Chondrocyte (in vitro differentiated cells): ENCODE measurements around the gene SYNPR. TPM values are rescaled to one million over a fixed set of nuclear protein-coding genes. Genes with fewer than 3 reads are reported as not detected.

Experiments
- DNase-seq: peaks from one replicate; pipeline ENCODE4 v3.0.0; 2021; ENCODE audit warnings: mixed read lengths, low spot score
- H3K27ac Mint-ChIP-seq: one replicate; pipeline ENCODE4 v1.8.0; 2021; ENCODE audit warnings: mild to moderate bottlenecking, moderate library complexity, mixed read lengths; ENCODE audit not compliant: unreplicated experiment
- H3K27me3 Mint-ChIP-seq: 2 replicates; pipeline ENCODE4 v1.8.0; 2021; ENCODE audit warnings: low read depth, mixed read lengths
- H3K36me3 Mint-ChIP-seq: 2 replicates; pipeline ENCODE4 v1.8.0; 2021; ENCODE audit warnings: low read depth, mixed read lengths
- H3K4me1 Mint-ChIP-seq: 2 replicates; pipeline ENCODE4 v1.8.0; 2021; ENCODE audit warnings: low read depth, mild to moderate bottlenecking, mixed read lengths
- H3K4me3 Mint-ChIP-seq: one replicate; pipeline ENCODE4 v1.8.0; 2021; ENCODE audit warnings: mild to moderate bottlenecking, moderate library complexity, mixed read lengths; ENCODE audit not compliant: unreplicated experiment
- H3K9me3 Mint-ChIP-seq: 2 replicates; pipeline ENCODE4 v1.8.0; 2021; ENCODE audit warnings: low read depth, mixed read lengths
- CTCF ChIP-seq: fragments of 200-600 bp; sonication (generic); IDR thresholded peaks from 2 replicates; pipeline ENCODE4 v1.5.0; 2021; ENCODE audit warnings: antibody characterized with exemption, mild to moderate bottlenecking, moderate library complexity
- total RNA-seq: library from RNA; stranded (reverse); gene quantifications from 3 replicates; pipeline ENCODE4 v1.2.1, GENCODE V29; 2021

The SYNPR gene
- total RNA-seq, 1 donor from 2014 or later = not detected

- Mint-ChIP-seq H3K36me3 (no peaks in the 10 kb centered on the region), H3K27ac (no peak overlapping the region), H3K4me3 (no peak overlapping the region), H3K9me3 (no peaks in the 10 kb centered on the region), H3K27me3 (peaks cover 9% of the 10 kb centered on the region), H3K4me1 (no peaks in the 10 kb centered on the region)
- no peak for TF ChIP-seq CTCF
- DNase-seq = no peak
Observed at GRCh38 chr3:63609834-63610233, 331.7 kb downstream of the SYNPR start.

GRCh38 chr3:63611382-63611781, 333.3 kb downstream of the SYNPR start:
- TF ChIP-seq CTCF = no peak
- Mint-ChIP-seq H3K4me3 (no peak overlapping the region), H3K9me3 (no peaks in the 10 kb centered on the region), H3K4me1 (no peaks in the 10 kb centered on the region), H3K36me3 (no peaks in the 10 kb centered on the region), H3K27ac (no peak overlapping the region), H3K27me3 (peaks cover 6% of the 10 kb centered on the region)
- DNase-seq = no peak

GRCh38 chr3:63613561-63613960, 335.5 kb downstream of the SYNPR start:
- Mint-ChIP-seq H3K4me1 (no peaks in the 10 kb centered on the region), H3K27ac (no peak overlapping the region)

GRCh38 chr3:63617391-63617790, 339.3 kb downstream of the SYNPR start:
- H3K9me3 Mint-ChIP-seq = no peaks in the 10 kb centered on the region
- DNase-seq = no peak
- no peak overlapping the region for H3K4me3 Mint-ChIP-seq
- no peak overlapping the region for H3K27ac Mint-ChIP-seq
- H3K4me1 Mint-ChIP-seq = no peaks in the 10 kb centered on the region
- no peaks in the 10 kb centered on the region for H3K36me3 Mint-ChIP-seq
- no peak for TF ChIP-seq CTCF
- peaks cover 5% of the 10 kb centered on the region for H3K27me3 Mint-ChIP-seq

More at GRCh38 chr3:63613561-63613960, 335.5 kb downstream of the SYNPR start:
- Mint-ChIP-seq H3K9me3 (no peaks in the 10 kb centered on the region), H3K27me3 (peaks cover 2% of the 10 kb centered on the region), H3K4me3 (no peak overlapping the region), H3K36me3 (no peaks in the 10 kb centered on the region)
- TF ChIP-seq CTCF = no peak
- DNase-seq = no peak

GRCh38 chr3:63624941-63625560, 346.9 kb downstream of the SYNPR start:
- H3K27me3 Mint-ChIP-seq = peaks cover 12% of the 10 kb centered on the region
- H3K4me3 Mint-ChIP-seq = no peak overlapping the region
- no peaks in the 10 kb centered on the region for H3K36me3 Mint-ChIP-seq
- H3K4me1 Mint-ChIP-seq = peaks cover 10% of the 10 kb centered on the region
- no peak for DNase-seq
- no peak for TF ChIP-seq CTCF
- no peaks in the 10 kb centered on the region for H3K9me3 Mint-ChIP-seq
- H3K27ac Mint-ChIP-seq = peak overlapping the region; percentile 63
